HAP-1 (cell line): ENCODE results near the gene LAMTOR5.
A peak's percentile ranks its signal among the peaks of the same experiment; 100 is the strongest.
"Not testable (repeated sequence)": the region's sequence is repeated elsewhere in the genome, so short reads cannot be mapped to it uniquely, and the experiment has no call there.

Experiments used
- DNase-seq, 2 experiments: peaks; one replicate each; pipeline ENCODE4 v3.0.0-alpha.2; 2016 to 2020; ENCODE audit warnings: low spot score in 2 of 2
- H3K27me3 ChIP-seq: fragments of 250-450 bp; sonication (Bioruptor Pico); 2 replicates; pipeline ENCODE4 v1.5.1; 2020; ENCODE audit warnings: low read depth, mild to moderate bottlenecking, moderate library complexity
- H3K36me3 ChIP-seq: fragments of 250-450 bp; sonication (Bioruptor Pico); replicated peaks from 2 replicates; pipeline ENCODE4 v1.5.1; 2020; ENCODE audit warnings: mild to moderate bottlenecking
- H3K4me1 ChIP-seq: fragments of 250-450 bp; sonication (Bioruptor Pico); 2 replicates; pipeline ENCODE4 v1.5.1; 2020; ENCODE audit warnings: mild to moderate bottlenecking
- H3K4me3 ChIP-seq: fragments of 250-450 bp; sonication (Bioruptor Pico); 2 replicates; pipeline ENCODE4 v1.5.1; 2020; ENCODE audit warnings: mild to moderate bottlenecking, moderate library complexity
- H3K9me3 ChIP-seq: fragments of 250-450 bp; sonication (Bioruptor Pico); 2 replicates; pipeline ENCODE4 v1.5.1; 2020; ENCODE audit warnings: mild to moderate bottlenecking, moderate library complexity
- in situ Hi-C: fragments of 300-500 bp; cut with MboI; formaldehyde crosslinking; loops from 3 replicates; pipeline ENCODE4 v1.14.3; 2020; ENCODE audit warnings: low sequenced_read_pairs, inconsistent platforms, mixed read lengths

LAMTOR5 gene

GRCh38 chr1:110438893-110439292 is 31.4 kb upstream of the LAMTOR5 start:
- DNase-seq, result no peak
- in situ Hi-C loops, result no loop called here
- Histone ChIP-seq H3K9me3 (no peaks in the 10 kb centered on the region), H3K4me1 (no peaks in the 10 kb centered on the region), H3K27me3 (no peaks in the 10 kb centered on the region), H3K36me3 (no peaks in the 10 kb centered on the region), H3K4me3 (no peak overlapping the region)

DNA sequence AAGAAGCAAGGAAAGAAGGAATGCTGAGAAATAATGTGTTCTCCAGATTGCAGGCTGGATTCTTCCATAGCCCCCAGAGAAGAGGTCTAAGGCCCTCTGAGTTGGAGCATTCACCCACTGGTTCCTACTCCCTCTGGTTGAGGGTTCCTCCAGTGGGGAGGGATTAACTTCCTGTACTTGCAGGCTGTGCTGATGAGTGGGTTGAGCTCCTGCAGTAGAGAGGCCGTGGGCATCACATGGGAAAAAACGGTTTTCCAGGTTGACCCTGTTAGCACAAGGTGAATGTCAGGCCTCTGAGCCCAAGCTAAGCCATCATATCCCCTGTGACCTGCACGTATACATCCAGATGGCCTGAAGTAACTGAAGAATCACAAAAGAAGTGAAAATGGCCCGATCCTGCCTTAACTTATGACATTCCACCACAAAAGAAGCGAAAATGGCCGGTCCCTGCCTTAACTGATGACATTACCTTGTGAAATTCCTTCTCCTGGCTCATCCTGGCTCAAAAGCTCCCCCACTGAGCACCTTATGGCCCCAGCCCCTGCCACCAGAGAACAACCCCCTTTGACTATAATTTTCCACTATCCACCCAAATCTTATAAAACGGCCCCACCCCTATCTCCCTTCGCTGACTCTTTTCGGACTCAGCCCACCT is 30.3 kb upstream of the LAMTOR5 start:
- H3K9me3 ChIP-seq, DNase-seq, H3K4me1 ChIP-seq, in situ Hi-C loops, H3K36me3 ChIP-seq, H3K4me3 ChIP-seq, H3K27me3 ChIP-seq: not testable (repeated sequence)

DNA sequence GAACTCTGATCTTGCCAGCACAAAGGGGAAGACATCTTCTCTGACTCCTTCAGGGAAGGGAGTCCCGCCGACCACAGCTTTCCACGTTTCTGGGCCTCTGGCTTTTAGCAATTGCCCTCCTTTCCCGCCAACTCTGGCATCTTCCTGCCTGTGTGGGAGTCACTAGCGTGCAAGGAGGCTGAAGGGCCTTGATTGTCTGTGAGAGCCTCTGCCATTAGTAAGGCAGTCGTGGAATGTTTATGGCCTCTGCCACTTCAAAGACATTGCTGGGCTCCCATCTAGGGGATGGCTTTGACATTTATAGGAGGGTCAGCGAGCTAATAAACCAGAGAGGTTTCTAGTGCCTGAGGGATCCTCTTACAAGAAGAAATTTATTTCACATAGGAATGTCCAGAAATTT is 29.1 kb upstream of the LAMTOR5 start:
- Histone ChIP-seq H3K36me3 (no peaks in the 10 kb centered on the region), H3K4me3 (no peak overlapping the region), H3K9me3 (no peaks in the 10 kb centered on the region), H3K4me1 (no peaks in the 10 kb centered on the region), H3K27me3 (no peaks in the 10 kb centered on the region)
- peak in 1 of 2 experiments; percentile 31 for DNase-seq
- in situ Hi-C loops, result no loop called here

GRCh38 chr1:110434946-110435345 is 27.5 kb upstream of the LAMTOR5 start:
- Histone ChIP-seq H3K27me3 (peaks cover 12% of the 10 kb centered on the region), H3K4me3 (no peak overlapping the region), H3K9me3 (no peaks in the 10 kb centered on the region), H3K4me1 (no peaks in the 10 kb centered on the region), H3K36me3 (no peaks in the 10 kb centered on the region)
- in situ Hi-C loops, result no loop called here
- DNase-seq, result no peak

- in situ Hi-C loops, result no loop called here
- DNase-seq, result peak in 1 of 2 experiments; percentile 32
Measured at GRCh38 chr1:110433803-110434202, 26.3 kb upstream of the LAMTOR5 start.

GRCh38 chr1:110433213-110433612 is 25.7 kb upstream of the LAMTOR5 start:
- Histone ChIP-seq H3K36me3 (no peaks in the 10 kb centered on the region), H3K9me3 (no peaks in the 10 kb centered on the region), H3K4me1 (no peaks in the 10 kb centered on the region), H3K27me3 (peaks cover 12% of the 10 kb centered on the region), H3K4me3 (no peak overlapping the region)
- DNase-seq, result no peak
- in situ Hi-C loops, result no loop called here

More at GRCh38 chr1:110433803-110434202, 26.3 kb upstream of the LAMTOR5 start:
- Histone ChIP-seq H3K4me1 (no peaks in the 10 kb centered on the region), H3K36me3 (no peaks in the 10 kb centered on the region), H3K9me3 (no peaks in the 10 kb centered on the region), H3K4me3 (no peak overlapping the region), H3K27me3 (peaks cover 12% of the 10 kb centered on the region)

DNA sequence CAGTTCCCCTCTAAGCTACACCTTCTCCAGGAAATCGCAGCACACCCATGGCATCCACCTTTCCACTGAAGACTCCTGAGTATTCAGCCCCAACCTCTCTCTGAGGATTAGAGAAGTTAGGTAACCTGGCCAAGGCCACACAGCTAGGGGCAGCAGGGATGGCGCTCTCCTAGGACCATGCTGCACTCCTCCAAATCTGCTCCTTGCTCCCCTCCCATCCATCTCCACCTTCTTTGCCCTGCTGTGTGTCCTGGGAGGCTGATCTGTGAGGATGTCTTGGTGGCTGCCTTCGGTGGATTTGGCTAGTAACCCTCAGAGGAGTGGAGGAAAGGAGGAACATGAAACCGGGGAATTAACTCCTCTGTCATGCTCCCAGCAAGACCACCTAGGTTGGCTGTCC is 23.4 kb upstream of the LAMTOR5 start:
- peaks cover 12% of the 10 kb centered on the region for H3K27me3 ChIP-seq
- DNase-seq, result no peak
- no peaks in the 10 kb centered on the region for H3K9me3 ChIP-seq
- no peak overlapping the region for H3K4me3 ChIP-seq
- no peaks in the 10 kb centered on the region for H3K4me1 ChIP-seq
- in situ Hi-C loops, result no loop called here
- H3K36me3 ChIP-seq, result no peaks in the 10 kb centered on the region

- no peaks in the 10 kb centered on the region for H3K9me3 ChIP-seq
- no peaks in the 10 kb centered on the region for H3K36me3 ChIP-seq
- DNase-seq, result no peak
- H3K4me3 ChIP-seq, result no peak overlapping the region
- peaks cover 12% of the 10 kb centered on the region for H3K27me3 ChIP-seq
- no peaks in the 10 kb centered on the region for H3K4me1 ChIP-seq
- in situ Hi-C loops, result no loop called here
Measured at GRCh38 chr1:110430366-110430765, 22.9 kb upstream of the LAMTOR5 start.

GRCh38 chr1:110428946-110429345 is 21.5 kb upstream of the LAMTOR5 start:
- no peaks in the 10 kb centered on the region for H3K4me1 ChIP-seq
- peaks cover 12% of the 10 kb centered on the region for H3K27me3 ChIP-seq
- no peaks in the 10 kb centered on the region for H3K36me3 ChIP-seq
- H3K9me3 ChIP-seq, result no peaks in the 10 kb centered on the region
- in situ Hi-C loops, result no loop called here
- DNase-seq, result no peak
- H3K4me3 ChIP-seq, result no peak overlapping the region

DNA sequence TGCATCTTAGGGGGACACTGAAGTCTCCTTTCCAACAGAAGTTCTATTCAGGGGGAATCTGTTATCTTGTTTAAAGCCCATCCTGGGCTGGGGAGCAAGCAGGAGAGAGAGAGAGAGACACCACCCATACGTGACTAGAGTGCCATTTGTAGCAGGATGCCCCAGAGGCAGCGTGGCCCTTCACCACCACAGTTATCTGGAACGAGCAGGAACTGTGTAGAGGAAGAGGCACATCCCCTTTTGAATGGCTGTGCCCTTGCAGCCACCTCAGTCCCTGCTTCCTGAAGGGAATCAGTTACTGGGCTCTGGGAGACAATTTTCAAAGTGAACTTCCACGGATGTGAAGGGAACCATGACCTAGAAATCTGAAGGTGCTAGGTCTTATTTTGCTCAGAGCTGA is 19.4 kb upstream of the LAMTOR5 start:
- in situ Hi-C loops, result no loop called here
- Histone ChIP-seq H3K36me3 (no peaks in the 10 kb centered on the region), H3K4me3 (no peak overlapping the region), H3K9me3 (no peaks in the 10 kb centered on the region), H3K27me3 (peaks cover 14% of the 10 kb centered on the region), H3K4me1 (no peaks in the 10 kb centered on the region)
- no peak for DNase-seq

GRCh38 chr1:110425612-110426152 is 18.2 kb upstream of the LAMTOR5 start:
- no peak for DNase-seq
- H3K4me1 ChIP-seq, result no peaks in the 10 kb centered on the region
- H3K4me3 ChIP-seq, result no peak overlapping the region
- H3K36me3 ChIP-seq, result no peaks in the 10 kb centered on the region
- peaks cover 7% of the 10 kb centered on the region for H3K27me3 ChIP-seq
- in situ Hi-C loops, result no loop called here
- no peaks in the 10 kb centered on the region for H3K9me3 ChIP-seq

- DNase-seq, result no peak
- Histone ChIP-seq H3K4me1 (no peaks in the 10 kb centered on the region), H3K27me3 (peaks cover 2% of the 10 kb centered on the region; the same call in 1 of the 2 replicates), H3K4me3 (no peak overlapping the region), H3K9me3 (no peaks in the 10 kb centered on the region), H3K36me3 (no peaks in the 10 kb centered on the region)
- in situ Hi-C loops, result no loop called here
Measured at GRCh38 chr1:110424699-110425611, 17.5 kb upstream of the LAMTOR5 start.

GRCh38 chr1:110420874-110421793 is 13.6 kb upstream of the LAMTOR5 start:
- Histone ChIP-seq H3K4me1 (peaks cover 2% of the 10 kb centered on the region; the same call in 1 of the 2 replicates), H3K36me3 (no peaks in the 10 kb centered on the region), H3K4me3 (no peak overlapping the region), H3K27me3 (peaks cover 2% of the 10 kb centered on the region; the same call in 1 of the 2 replicates), H3K9me3 (no peaks in the 10 kb centered on the region)
- no peak for DNase-seq
- in situ Hi-C loops, result no loop called here
